Eye (tissue), 1 donor: ENCODE results near the gene GRIK3.

Source experiments
- DNase-seq: peaks from one replicate; pipeline ENCODE4 v3.0.0-alpha.2; 2015

The GRIK3 gene

DNA sequence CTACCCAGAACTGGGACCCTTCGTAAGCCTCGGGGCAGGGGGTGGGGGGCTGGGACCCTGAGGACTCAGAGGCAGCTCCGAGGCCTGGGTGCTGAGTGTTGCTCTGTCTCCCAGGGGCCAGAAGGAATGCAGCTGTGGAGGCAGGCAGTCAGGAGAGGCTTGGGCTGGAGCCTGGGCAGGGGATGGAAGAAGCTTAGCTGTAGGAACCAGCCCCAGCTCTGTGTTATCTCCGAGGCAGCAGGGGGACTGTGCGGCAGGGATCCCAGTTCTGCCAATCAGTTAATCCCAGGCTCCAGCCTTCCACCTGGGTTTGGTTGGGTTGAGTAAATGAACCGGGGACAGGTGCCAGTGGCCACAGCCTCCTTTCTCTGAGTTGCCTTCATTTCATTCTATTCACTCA, 8.2 kb upstream of the GRIK3 start:
- no peak for DNase-seq

DNA sequence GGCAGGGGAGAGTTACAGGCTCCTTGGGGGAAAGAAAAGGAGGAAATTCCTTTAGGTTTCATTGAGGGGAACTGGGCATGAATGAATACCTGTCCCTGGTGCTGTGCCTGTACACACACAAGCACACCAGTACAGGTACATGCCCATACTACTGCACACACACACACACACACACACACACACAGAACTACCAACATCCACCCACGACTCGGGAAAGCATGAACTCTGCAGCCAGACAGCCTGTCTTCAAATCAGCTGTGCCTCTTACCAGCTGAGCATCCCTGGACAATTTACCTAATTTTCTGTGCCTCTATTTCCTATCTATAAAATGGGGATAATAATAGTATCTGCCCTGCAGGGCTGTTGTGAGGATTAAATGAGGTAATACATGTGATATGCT, 7.2 kb upstream of the GRIK3 start:
- DNase-seq: no peak

- no peak for DNase-seq
These were observed 6.5 kb upstream of the GRIK3 start for GRCh38 chr1:37040773-37041172.

DNA sequence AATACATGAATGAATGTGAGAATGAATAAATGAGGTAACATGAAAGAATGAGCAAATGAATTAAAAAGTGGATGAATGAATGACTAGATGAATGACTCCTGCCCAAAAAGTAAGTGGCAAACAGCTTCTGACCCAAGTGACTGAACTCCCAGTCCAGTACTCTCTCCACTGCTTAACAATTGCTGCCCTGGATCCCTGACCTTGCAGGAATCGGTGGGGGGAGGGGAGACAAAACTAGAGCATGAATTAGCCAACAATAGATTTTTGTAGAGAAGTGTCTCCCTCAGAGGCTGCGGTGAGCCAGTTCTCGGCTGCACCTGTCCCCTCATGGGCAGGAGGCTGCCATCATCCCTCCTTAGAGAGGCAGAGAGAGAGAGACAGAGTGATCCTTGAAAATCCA, 5.9 kb upstream of the GRIK3 start:
- DNase-seq: peak; percentile 59

DNA sequence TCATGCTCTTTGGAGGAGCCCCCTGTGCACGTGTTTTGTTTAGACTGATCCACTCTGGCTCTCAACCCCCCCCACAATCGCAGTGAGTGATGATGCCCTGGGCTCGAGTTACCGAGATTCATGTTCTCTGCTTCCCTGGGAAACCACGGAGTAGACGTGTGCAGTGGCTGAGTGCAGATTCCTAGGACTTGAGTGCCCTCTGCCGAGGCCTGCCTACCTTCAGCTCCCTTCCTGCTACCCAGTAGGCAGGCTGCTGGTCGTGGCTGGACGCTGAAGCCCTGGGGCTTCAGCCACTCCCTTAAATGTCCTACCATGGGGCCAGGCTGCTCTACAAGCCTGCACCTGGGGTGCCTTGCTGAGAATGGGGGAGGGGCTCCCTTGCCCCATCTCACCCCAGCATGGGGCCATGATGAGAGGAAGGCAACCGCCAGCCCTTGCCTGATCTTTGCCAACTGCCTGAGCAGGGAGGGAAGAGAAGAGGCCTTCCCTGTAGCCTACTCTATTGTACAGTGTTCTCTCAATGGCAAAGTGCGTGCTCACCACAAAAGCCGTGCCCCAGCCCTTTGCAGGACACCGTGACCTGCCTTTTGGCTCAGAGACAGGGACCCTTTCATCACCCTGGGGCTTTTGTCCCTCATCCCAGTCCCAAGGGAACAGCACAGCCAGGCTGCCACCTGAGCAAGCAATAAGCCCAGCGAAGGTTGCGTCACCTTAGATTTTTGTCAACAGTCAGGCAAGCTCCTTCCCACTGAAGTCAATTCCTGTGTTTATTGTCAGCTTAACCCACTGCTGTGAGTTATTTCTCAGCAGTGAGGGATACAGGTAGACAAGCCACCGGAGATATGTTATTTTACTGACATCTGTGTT, 4.1 kb upstream of the GRIK3 start:
- peak; percentile 86 for DNase-seq

GRCh38 chr1:37037690-37038089, 3.4 kb upstream of the GRIK3 start:
- DNase-seq: no peak

- no peak for DNase-seq
These were observed 2.3 kb upstream of the GRIK3 start for GRCh38 chr1:37036667-37037053.

DNA sequence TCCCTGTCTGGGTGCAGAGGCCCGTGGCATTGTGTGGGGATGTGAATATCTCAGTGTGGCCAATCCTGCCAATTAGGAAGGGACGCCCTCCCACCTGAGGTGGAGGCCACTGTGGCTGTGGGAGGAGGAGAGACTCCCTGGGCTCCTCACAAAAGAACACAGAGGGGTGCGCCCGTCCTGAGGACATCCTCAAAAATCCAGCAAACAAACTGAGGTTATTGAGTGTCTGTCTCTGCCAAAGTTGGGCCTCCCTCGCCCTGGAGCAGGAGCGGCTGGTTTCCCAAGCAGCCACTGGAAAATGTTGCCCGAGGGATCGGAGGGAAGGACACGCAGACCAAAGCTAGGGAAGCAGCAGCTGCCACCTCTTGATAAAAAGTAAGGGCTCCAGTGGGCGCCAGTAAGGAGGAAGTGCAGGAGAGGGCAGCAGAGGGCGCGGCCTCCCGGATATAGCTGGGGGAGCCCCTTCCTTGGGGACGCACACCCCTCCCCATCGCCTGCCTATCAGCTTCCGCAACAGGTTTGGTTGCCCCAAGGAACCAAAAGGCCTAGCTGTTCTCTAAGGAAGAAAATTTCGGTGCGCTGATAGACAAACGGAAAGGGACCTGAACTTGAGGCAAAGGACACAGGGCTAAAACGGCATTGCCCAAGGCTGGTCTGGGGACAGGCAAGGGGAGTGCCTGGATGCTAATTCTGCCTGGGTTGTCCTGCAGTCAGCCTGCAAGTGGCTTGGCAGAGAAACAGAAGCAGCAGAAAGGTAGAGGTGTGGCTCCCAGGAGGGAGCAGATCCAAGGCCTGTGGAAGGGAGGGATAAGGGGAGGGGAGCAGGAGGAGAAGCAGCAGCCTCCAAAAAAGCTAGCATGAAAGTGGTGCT, 1.7 kb upstream of the GRIK3 start:
- peak; percentile 59 for DNase-seq

- DNase-seq: peak; percentile 57
These were observed 838 bp upstream of the GRIK3 start for GRCh38 chr1:37035014-37035691.

GRCh38 chr1:37033355-37034101, 787 bp downstream of the GRIK3 start:
- DNase-seq: peak; percentile 56

- no peak for DNase-seq
These were observed 1.5 kb downstream of the GRIK3 start for GRCh38 chr1:37032660-37033354.

DNA sequence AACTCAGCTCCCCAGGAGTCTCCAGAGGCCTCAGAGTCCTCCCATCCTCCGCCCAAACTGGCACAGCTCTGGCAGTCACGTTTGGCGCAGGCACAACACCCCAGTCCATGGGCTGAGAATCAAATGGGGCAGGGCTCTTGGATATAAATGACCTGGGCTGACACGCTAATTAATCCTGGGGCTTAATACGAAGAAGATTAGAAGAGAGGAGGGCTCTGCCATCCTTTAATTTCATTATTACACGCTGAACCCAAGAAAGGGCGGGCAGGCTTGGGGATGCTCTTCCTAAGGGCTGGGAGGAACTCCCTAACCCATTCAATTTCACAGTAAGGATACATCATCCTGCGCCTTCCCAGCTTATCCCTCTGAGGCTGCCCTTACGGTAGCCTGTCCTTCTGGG, 2.4 kb downstream of the GRIK3 start:
- no peak for DNase-seq

GRCh38 chr1:37031429-37031828, 2.9 kb downstream of the GRIK3 start:
- no peak for DNase-seq

- DNase-seq: no peak
These were observed 5.2 kb downstream of the GRIK3 start for GRCh38 chr1:37028981-37029617.

DNA sequence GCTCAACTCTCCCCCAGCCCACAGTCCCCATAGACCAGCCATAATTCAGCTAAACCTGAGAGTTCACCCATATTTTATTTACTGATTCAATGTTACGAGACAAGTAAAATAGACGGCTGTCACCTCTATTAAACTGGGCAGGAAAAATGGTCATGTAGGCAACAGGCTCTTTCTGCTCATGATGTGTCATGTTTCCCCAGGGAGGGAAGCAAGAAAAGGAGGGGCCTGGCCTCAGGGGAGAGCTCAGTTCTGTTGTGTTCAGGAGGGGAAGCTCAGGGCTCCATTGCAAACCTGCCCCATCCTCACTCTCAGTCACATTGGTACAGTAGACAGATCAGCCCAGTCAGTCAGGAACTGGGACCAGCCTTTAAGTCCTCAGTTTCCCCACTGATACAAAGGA, 12.8 kb downstream of the GRIK3 start:
- DNase-seq: no peak

DNA sequence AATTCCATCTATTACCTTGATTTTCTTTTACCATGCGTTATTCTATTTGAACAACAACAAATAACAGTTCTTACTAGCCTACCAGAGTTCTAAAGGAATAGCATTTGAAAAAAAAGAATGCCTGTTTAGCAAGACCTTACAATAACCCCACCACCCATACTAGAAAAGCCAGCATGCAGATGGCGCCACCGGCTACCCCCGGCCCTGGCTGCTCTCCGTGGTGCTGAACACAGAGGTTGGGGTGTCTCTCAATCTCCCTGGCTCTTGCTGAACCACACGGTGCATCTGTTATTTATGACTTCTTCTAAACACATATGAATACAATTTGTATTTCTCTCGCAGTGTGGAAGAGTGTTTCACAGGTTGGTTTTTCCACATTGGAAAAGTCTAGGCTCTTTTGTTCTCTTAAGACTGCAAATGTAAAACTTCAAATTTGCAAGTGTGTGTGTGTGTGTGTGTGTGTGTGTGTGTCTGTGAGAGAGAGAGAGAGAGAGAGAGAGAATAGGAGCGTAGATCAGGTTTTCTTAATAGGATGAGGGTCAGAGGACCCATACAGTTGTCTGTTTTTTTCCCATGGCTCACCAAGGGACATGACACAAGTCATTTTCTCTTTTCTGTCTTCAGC, 13.6 kb downstream of the GRIK3 start:
- peak; percentile 78 for DNase-seq

DNA sequence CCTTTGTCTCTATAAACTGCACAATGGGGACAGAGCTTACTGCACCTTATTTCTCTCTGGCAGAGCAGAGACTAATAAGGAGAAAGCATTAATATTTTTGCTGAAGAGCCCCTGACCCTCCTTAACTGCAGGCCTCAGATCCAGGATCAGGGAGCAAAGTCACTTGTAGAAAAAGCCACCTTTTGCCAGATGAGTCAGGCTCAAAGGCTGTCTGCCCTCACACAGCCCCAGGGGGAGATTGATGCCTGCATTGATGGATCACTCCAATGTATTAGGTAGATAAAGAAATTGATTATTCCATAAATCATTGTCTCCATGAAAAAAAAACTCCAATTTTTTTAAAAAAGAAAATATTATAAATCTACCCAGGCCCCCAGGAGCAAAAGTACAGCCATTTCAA, 15.8 kb downstream of the GRIK3 start:
- no peak for DNase-seq

GRCh38 chr1:37017720-37018119, 16.6 kb downstream of the GRIK3 start:
- no peak for DNase-seq

GRCh38 chr1:37016121-37016520, 18.2 kb downstream of the GRIK3 start:
- no peak for DNase-seq

DNA sequence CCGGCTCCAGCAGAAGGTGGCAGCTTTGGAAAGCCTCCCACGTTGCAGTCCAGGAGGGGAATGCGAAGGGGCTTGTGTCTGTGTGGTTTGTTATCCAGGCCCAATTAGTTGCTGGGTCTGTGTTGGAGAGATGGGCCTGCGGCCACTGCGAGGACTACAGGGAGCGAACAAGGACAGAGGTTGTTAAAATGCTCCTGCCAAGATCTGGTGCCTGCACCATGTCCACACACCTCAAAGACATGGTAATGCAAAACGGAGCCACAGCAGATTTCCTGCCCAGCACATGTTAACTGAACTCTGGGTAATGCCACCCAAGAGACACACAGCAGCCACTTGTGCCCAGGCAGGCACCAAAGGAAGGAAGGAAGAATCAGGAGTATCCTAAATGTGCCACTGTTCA, 18.6 kb downstream of the GRIK3 start:
- no peak for DNase-seq

- no peak for DNase-seq
These were observed 22.1 kb downstream of the GRIK3 start for GRCh38 chr1:37012226-37012625.
